T-cell (primary cell): ENCODE results near the gene YKT6. TPM values are rescaled to one million over a fixed set of nuclear protein-coding genes. Genes with fewer than 3 reads are reported as not detected.

Experiments
- ATAC-seq, 4 experiments: fragments of 200-7000 bp in 3 of 4; fragments of 150-1000 bp in 1 of 4; cut with Tn5 transposase; replicated peaks in 1 of 4; 1 replicate in 3 of 4; 2 replicates in 1 of 4; pipeline ENCODE4 v1.10.0; 2021; ENCODE audit warnings: moderate library complexity in 3 of 4, mild to moderate bottlenecking in 2 of 4, moderate number of reproducible peaks in 1 of 4
- CTCF ChIA-PET, 2 donors: fragments of 300-600 bp; sonication (Branson Sonifier 250); formaldehyde crosslinking; loops; one replicate each; lab custom pipeline; 2022; ENCODE audit warnings: antibody characterized with exemption in 2 of 2; lab: Charles Lee
- POLR2A ChIA-PET, 2 donors: fragments of 300-600 bp; sonication (Branson Sonifier 250); formaldehyde crosslinking; loops; one replicate each; lab custom pipeline; 2022; ENCODE audit warnings: antibody characterized with exemption in 2 of 2; lab: Charles Lee
- DNase-seq, 35 experiments: peaks; one replicate each; pipeline versions ENCODE4 v3.0.0 to v3.0.0-alpha.2; 2013 to 2023
- H3K27ac ChIP-seq: one replicate; pipeline ENCODE4 v1.5.1; 2013; ENCODE audit warnings: low read length
- H3K27me3 ChIP-seq, 2 experiments: replicated peaks in 1 of 2; 1 replicate in 1 of 2; 2 replicates in 1 of 2; pipeline versions ENCODE4 v1.6.1 to v1.7.0; 2013; ENCODE audit warnings: low read length in 1 of 2, mixed read lengths in 1 of 2; ENCODE audit not compliant: control insufficient read depth in 2 of 2, insufficient read depth in 2 of 2; ENCODE audit errors: extremely low read depth in 1 of 2
- H3K36me3 ChIP-seq, 2 donors: 1 replicate in 1 of 2; 2 replicates in 1 of 2; pipeline versions ENCODE4 v1.6.1 to v1.7.0; 2013; ENCODE audit warnings: low read length in 1 of 2; ENCODE audit not compliant: control insufficient read depth in 2 of 2, insufficient read depth in 1 of 2; ENCODE audit errors: extremely low read depth in 1 of 2
- H3K4me1 ChIP-seq, 2 experiments: 1 replicate in 1 of 2; 2 replicates in 1 of 2; pipeline versions ENCODE4 v1.6.1 to v1.7.0; 2013; ENCODE audit warnings: low read length in 2 of 2, mixed read lengths in 1 of 2; ENCODE audit not compliant: insufficient read depth in 2 of 2, control insufficient read depth in 1 of 2; ENCODE audit errors: extremely low read depth in 1 of 2
- H3K4me3 ChIP-seq, 2 donors: 1 replicate in 1 of 2; 2 replicates in 1 of 2; pipeline versions ENCODE4 v1.5.1 to v1.7.0; 2013; ENCODE audit warnings: mild to moderate bottlenecking in 2 of 2, low read length in 1 of 2, moderate library complexity in 1 of 2; ENCODE audit not compliant: control insufficient read depth in 1 of 2; ENCODE audit errors: extremely low read depth in 1 of 2
- H3K9me3 ChIP-seq: 2 replicates; pipeline ENCODE4 v1.7.0; 2013
- H3K27ac Mint-ChIP-seq, 2 donors: one replicate each; pipeline ENCODE4 v1.8.0; 2020 to 2021; ENCODE audit warnings: mild to moderate bottlenecking in 2 of 2, mixed read lengths in 2 of 2
- H3K27me3 Mint-ChIP-seq, 2 donors: one replicate each; pipeline ENCODE4 v1.8.0; 2021 to 2022; ENCODE audit warnings: mixed read lengths in 2 of 2
- H3K36me3 Mint-ChIP-seq: one replicate; pipeline ENCODE4 v1.8.0; 2021; ENCODE audit warnings: mixed read lengths
- H3K4me1 Mint-ChIP-seq, 3 donors: one replicate each; pipeline ENCODE4 v1.8.0; 2020 to 2022; ENCODE audit warnings: mixed read lengths in 3 of 3, mild to moderate bottlenecking in 1 of 3
- H3K4me3 Mint-ChIP-seq, 3 donors: one replicate each; pipeline ENCODE4 v1.8.0; 2020 to 2022; ENCODE audit warnings: mild to moderate bottlenecking in 3 of 3, mixed read lengths in 3 of 3, moderate library complexity in 3 of 3
- H3K9me3 Mint-ChIP-seq, 3 donors: one replicate each; pipeline ENCODE4 v1.8.0; 2020 to 2022; ENCODE audit warnings: mixed read lengths in 3 of 3
- WGBS: methylation state at CpG from one replicate; pipeline ENCODE4 v1.1.5; 2013; ENCODE audit warnings: missing lambda C conversion rate; ENCODE audit not compliant: insufficient coverage; 5-methylcytosine and 5-hydroxymethylcytosine counted together
- total RNA-seq, 35 experiments: library from RNA in 6 of 35; stranded (reverse) in 6 of 35; fragments of 120-200 nt in 1 of 35; gene quantifications; one replicate each; pipeline versions ENCODE4 v1.2.1 to v1.2.4 and lab custom pipeline; 2013 to 2026

YKT6 gene
- total RNA-seq, 5 donors from 2014 or later (not counting 1 experiment from before 2014, with no cell fraction given), result 55.1 to 74.3 (median 60.2) TPM

DNA sequence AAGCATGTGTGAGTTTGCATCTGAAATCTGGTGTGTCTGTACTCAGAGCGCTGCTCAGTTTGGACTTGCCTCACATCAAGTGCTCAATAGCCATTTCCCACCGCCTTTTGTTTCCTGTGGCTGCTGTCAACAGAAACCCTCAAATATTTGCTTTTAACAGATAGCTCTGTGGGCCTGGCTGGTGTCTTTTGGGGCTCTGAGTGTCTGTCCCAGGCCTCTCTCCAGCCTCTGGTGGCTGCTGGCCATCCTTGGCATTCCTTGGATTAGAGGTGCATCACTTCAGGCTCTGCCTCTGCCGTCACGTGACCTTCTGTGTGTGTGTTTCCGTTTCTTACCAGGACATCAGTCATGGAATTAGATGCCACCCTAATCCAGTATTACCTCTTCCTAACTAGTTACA is 9.3 kb downstream of the YKT6 start:
- no peak overlapping the region for H3K4me3 Mint-ChIP-seq
- no peak for ATAC-seq
- H3K36me3 ChIP-seq, result peaks cover 11 to 87% of the 10 kb centered on the region in 2 donors
- ChIA-PET CTCF (no interaction called here), POLR2A (no interaction called here)
- peaks cover 42% of the 10 kb centered on the region for H3K36me3 Mint-ChIP-seq
- H3K4me1 Mint-ChIP-seq, result peaks cover 2 to 6% (median 2%) of the 10 kb centered on the region in 3 donors
- no peaks in the 10 kb centered on the region for H3K27me3 ChIP-seq
- H3K27me3 Mint-ChIP-seq, result no peaks in the 10 kb centered on the region
- H3K27ac Mint-ChIP-seq, result no peak overlapping the region
- no peak overlapping the region for H3K27ac ChIP-seq
- H3K4me3 ChIP-seq, result no peak overlapping the region
- H3K9me3 ChIP-seq, result no peaks in the 10 kb centered on the region
- H3K9me3 Mint-ChIP-seq, result no peaks in the 10 kb centered on the region
- no peaks in the 10 kb centered on the region for H3K4me1 ChIP-seq
- 88% methylated on average over 2 of the region's 5 CpGs for WGBS
- no peak for DNase-seq

DNA sequence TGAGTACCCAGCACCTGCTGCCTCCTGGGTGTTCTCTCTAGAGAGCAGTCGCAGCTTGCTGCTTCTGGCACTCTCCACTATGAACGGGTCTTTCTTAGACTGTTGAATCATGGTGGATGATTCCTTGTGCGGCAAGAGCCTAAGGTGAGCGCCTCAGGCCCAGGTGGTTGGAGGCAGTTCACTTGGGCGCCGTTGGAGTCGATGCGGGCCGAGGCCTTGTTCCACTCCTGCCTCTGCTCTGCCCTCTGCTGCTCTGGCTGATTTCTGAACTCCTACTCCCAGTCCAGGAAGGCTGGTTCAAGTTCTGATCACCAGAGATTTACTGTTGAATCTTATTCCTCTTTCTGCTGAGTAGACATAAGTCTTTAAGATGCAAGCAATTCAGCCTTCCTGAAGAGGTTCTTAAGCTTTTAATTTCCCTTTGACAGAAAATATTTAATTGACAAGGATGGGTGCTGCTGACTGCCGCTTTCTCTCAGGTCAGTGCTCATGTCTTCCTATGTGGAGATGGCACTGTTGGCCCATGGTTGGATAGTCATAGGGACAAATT is 10.4 kb downstream of the YKT6 start:
- H3K36me3 ChIP-seq, result peaks cover 11 to 76% of the 10 kb centered on the region in 2 donors
- H3K4me1 ChIP-seq, result no peaks in the 10 kb centered on the region
- Mint-ChIP-seq H3K27me3 (no peaks in the 10 kb centered on the region), H3K4me3 (no peak overlapping the region), H3K27ac (no peak overlapping the region), H3K9me3 (no peaks in the 10 kb centered on the region), H3K36me3 (peaks cover 36% of the 10 kb centered on the region), H3K4me1 (peaks cover 0 to 2% (median 0%) of the 10 kb centered on the region in 3 donors)
- no peaks in the 10 kb centered on the region for H3K9me3 ChIP-seq
- no peaks in the 10 kb centered on the region for H3K27me3 ChIP-seq
- POLR2A ChIA-PET, result no interaction called here
- 96% methylated on average over 9 of the region's 10 CpGs for WGBS
- DNase-seq, result no peak
- ATAC-seq, result no peak
- no peak overlapping the region for H3K27ac ChIP-seq
- CTCF ChIA-PET, result no interaction called here
- no peak overlapping the region for H3K4me3 ChIP-seq

DNA sequence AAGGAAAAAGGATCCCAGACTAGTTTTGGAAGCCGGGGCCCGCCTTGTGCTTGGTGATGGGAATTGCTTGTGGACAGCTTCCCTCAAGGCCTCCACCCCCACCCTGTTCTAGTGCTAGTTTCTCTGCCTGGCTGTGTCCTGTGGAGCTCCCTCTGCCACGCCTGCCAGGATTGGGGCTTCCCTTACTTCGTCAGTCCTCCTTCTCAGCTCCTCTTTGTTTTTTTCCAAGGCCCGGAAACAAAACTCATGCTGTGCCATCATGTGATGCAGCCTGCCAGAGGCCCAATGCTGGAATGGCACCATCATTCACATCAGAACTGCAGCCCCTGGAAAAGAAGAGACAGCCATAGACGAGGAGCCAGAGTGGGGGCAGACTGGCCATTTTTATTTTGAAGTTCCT is 11.2 kb downstream of the YKT6 start:
- H3K9me3 ChIP-seq, result no peaks in the 10 kb centered on the region
- no peaks in the 10 kb centered on the region for H3K9me3 Mint-ChIP-seq
- no peaks in the 10 kb centered on the region for H3K27me3 Mint-ChIP-seq
- 93% methylated on average over 3 of the region's 6 CpGs for WGBS
- H3K27ac Mint-ChIP-seq, result no peak overlapping the region
- no peaks in the 10 kb centered on the region for H3K27me3 ChIP-seq
- DNase-seq (no peak), ATAC-seq (no peak)
- no peak overlapping the region for H3K27ac ChIP-seq
- POLR2A ChIA-PET, result no interaction called here
- H3K36me3 ChIP-seq, result peaks cover 11 to 68% of the 10 kb centered on the region in 2 donors
- no peaks in the 10 kb centered on the region for H3K4me1 ChIP-seq
- no peak overlapping the region for H3K4me3 ChIP-seq
- H3K4me3 Mint-ChIP-seq, result no peak overlapping the region
- CTCF ChIA-PET, result no interaction called here
- H3K36me3 Mint-ChIP-seq, result peaks cover 32% of the 10 kb centered on the region
- H3K4me1 Mint-ChIP-seq, result peaks cover 0 to 2% (median 0%) of the 10 kb centered on the region in 3 donors

DNA sequence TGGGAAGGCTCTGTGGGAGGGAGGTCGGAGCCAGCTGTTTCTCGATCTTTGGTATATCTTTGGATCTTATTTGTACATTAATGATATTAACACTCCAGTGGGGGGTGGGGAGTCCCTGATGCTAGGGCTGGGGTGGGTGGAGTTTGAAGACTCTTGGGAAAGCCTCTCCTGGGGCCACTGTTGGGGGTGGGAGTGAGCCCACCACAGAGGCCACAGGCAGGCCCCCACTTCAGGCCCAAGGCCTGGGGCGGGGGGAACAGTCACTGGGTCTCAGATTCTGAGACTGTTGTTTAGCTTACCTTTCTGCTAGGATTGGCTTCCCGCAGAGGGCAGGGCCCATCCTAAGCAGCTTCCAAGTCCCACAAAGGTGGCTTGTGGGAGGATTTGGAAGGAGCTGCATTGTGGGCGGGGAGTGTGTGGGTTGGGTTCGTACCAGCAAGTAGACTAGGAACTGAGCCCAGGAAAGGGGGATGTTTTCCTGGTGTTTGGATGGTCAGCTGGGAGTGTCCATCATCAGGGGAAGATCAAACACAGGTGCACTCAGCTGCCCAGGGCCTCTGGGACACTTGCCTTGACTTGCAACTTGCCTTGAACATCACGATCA is 11.9 kb downstream of the YKT6 start:
- Histone ChIP-seq H3K9me3 (no peaks in the 10 kb centered on the region), H3K4me3 (no peak overlapping the region), H3K27ac (no peak overlapping the region), H3K27me3 (no peaks in the 10 kb centered on the region), H3K36me3 (peaks cover 11 to 61% of the 10 kb centered on the region in 2 donors), H3K4me1 (no peaks in the 10 kb centered on the region)
- 93% methylated on average over 5 of the region's 7 CpGs for WGBS
- no peak overlapping the region for H3K27ac Mint-ChIP-seq
- H3K4me3 Mint-ChIP-seq, result no peak overlapping the region
- no peaks in the 10 kb centered on the region for H3K27me3 Mint-ChIP-seq
- CTCF ChIA-PET, result no interaction called here
- DNase-seq, result no peak
- ATAC-seq, result no peak
- H3K9me3 Mint-ChIP-seq, result no peaks in the 10 kb centered on the region
- POLR2A ChIA-PET, result no interaction called here
- peaks cover 0 to 2% (median 0%) of the 10 kb centered on the region in 3 donors for H3K4me1 Mint-ChIP-seq
- peaks cover 32% of the 10 kb centered on the region for H3K36me3 Mint-ChIP-seq

DNA sequence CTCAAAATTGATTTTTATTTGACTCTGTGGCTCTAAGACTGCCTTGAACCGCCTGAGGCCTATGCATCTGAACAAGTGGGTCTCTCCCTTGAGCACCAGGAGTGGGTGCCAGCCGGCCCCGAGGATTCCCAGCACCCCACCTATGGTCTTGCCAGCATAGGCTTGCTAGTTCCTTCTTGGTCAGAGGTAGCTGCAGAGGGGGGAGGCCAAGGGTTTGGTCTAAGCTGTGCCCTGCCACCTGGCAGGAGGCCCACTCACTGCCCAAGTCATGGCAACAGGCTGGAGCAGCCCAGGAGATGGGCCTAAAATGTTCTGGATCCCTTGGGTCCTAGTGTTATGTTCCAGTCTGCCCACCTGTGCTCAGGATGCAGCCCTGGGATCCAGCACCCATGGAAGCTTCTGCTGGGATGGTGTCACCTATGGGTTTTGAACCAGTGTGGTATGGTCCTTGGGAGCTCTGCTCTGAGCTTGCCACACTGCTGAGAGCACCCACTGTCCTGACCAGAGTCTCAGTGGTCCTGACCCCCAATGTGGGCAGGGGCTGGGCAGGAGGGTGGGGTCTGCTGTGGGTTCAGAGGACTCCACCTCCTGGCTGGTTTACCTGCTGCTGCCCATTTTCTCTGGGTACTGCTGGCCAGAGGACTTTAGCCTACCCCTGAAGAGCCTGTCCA is 12.6 kb downstream of the YKT6 start:
- no peak overlapping the region for H3K27ac ChIP-seq
- no peak overlapping the region for H3K27ac Mint-ChIP-seq
- DNase-seq, result no peak
- ATAC-seq, result peak in 2 of 4 experiments; percentile 13 to 17
- ChIA-PET POLR2A (no interaction called here), CTCF (no interaction called here)
- H3K4me3 Mint-ChIP-seq, result no peak overlapping the region
- H3K36me3 ChIP-seq, result peaks cover 11 to 56% of the 10 kb centered on the region in 2 donors
- no peaks in the 10 kb centered on the region for H3K27me3 ChIP-seq
- H3K4me3 ChIP-seq, result no peak overlapping the region
- H3K9me3 Mint-ChIP-seq, result no peaks in the 10 kb centered on the region
- H3K27me3 Mint-ChIP-seq, result no peaks in the 10 kb centered on the region
- no CpG with 5 or more reads among the region's 3 CpGs for WGBS
- H3K36me3 Mint-ChIP-seq, result peaks cover 27% of the 10 kb centered on the region
- no peaks in the 10 kb centered on the region for H3K4me1 ChIP-seq
- no peaks in the 10 kb centered on the region for H3K9me3 ChIP-seq
- peaks cover 0 to 2% (median 0%) of the 10 kb centered on the region in 3 donors for H3K4me1 Mint-ChIP-seq

DNA sequence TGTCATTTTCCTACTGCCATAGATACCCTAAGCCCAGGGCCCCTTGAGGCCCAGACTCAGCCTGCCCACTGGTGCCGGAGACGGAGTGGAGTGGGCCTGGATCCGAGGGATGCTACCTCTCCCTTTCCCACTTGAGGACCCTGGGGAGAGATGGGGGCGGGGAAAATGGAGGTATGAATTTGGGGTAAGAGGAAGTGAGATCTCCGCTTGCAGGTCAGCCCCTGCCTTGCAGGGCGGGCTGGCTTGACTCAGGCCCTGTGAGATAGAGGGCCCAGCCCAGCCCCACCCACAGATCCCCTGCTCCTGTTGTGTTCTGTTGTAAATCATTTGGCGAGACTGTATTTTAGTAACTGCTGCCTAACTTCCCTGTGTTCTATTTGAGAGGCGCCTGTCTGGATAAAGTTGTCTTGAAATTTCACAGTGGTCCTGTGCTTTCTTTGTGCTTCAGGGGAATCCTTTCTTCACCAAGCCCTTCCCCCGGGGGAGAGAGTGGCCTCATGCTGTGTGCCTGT is 13.2 kb downstream of the YKT6 start:
- Histone ChIP-seq H3K4me3 (no peak overlapping the region), H3K27ac (no peak overlapping the region), H3K36me3 (peaks cover 5 to 50% of the 10 kb centered on the region in 2 donors), H3K4me1 (no peaks in the 10 kb centered on the region), H3K27me3 (no peaks in the 10 kb centered on the region), H3K9me3 (no peaks in the 10 kb centered on the region)
- no CpG with 5 or more reads among the region's 9 CpGs for WGBS
- peaks cover 0 to 2% (median 0%) of the 10 kb centered on the region in 3 donors for H3K4me1 Mint-ChIP-seq
- ATAC-seq, result peak in 1 of 4 experiments; percentile 12
- no peak overlapping the region for H3K27ac Mint-ChIP-seq
- H3K27me3 Mint-ChIP-seq, result no peaks in the 10 kb centered on the region
- POLR2A ChIA-PET, result no interaction called here
- CTCF ChIA-PET, result interaction anchor here in 1 of 2 donors (0.5 kb wide), 1 partner anchor 242 kb away, joined by 3 read pairs; no protein-coding TSS in a partner anchor
- H3K36me3 Mint-ChIP-seq, result peaks cover 21% of the 10 kb centered on the region
- H3K4me3 Mint-ChIP-seq, result no peak overlapping the region
- DNase-seq, result no peak
- H3K9me3 Mint-ChIP-seq, result no peaks in the 10 kb centered on the region
